Mesothelial cell of epicardium (in vitro differentiated cells): Measurements from ENCODE around the gene GLRA2. TPM values are rescaled to one million over a fixed set of nuclear protein-coding genes. Genes with fewer than 3 reads are reported as not detected.
"Not testable (repeated sequence)": the region's sequence is repeated elsewhere in the genome, so short reads cannot be mapped to it uniquely, and the experiment has no call there.

Experiments
- DNase-seq, 2 experiments: peaks; one replicate each; pipeline ENCODE4 v3.0.0; 2021; ENCODE audit warnings: low spot score in 2 of 2; ENCODE audit not compliant: unreplicated experiment in 2 of 2
- H3K27ac Mint-ChIP-seq: 2 replicates; pipeline ENCODE4 v1.8.0; 2021; ENCODE audit warnings: mixed read lengths
- H3K27me3 Mint-ChIP-seq: 2 replicates; pipeline ENCODE4 v1.8.0; 2021; ENCODE audit warnings: low read depth, mixed read lengths
- H3K36me3 Mint-ChIP-seq: 2 replicates; pipeline ENCODE4 v1.8.0; 2021; ENCODE audit warnings: mixed read lengths
- H3K4me1 Mint-ChIP-seq: 2 replicates; pipeline ENCODE4 v1.8.0; 2021; ENCODE audit warnings: mixed read lengths
- H3K4me3 Mint-ChIP-seq: 2 replicates; pipeline ENCODE4 v1.8.0; 2021; ENCODE audit warnings: mild to moderate bottlenecking, moderate library complexity, mixed read lengths
- H3K9me3 Mint-ChIP-seq: 2 replicates; pipeline ENCODE4 v1.8.0; 2021; ENCODE audit warnings: mixed read lengths
- CTCF ChIP-seq: fragments of 200-600 bp; sonication (generic); IDR thresholded peaks from one replicate; pipeline ENCODE4 v1.5.0; 2021; ENCODE audit warnings: antibody characterized with exemption; ENCODE audit not compliant: unreplicated experiment
- total RNA-seq: library from RNA; stranded (reverse); gene quantifications from 3 replicates; pipeline ENCODE4 v1.2.1, GENCODE V29; 2021

Gene GLRA2
- total RNA-seq, 1 donor from 2014 or later, result not detected

- Mint-ChIP-seq H3K27ac (no peak overlapping the region), H3K9me3 (peaks cover 47% of the 10 kb centered on the region), H3K4me1 (no peaks in the 10 kb centered on the region), H3K36me3 (no peaks in the 10 kb centered on the region), H3K4me3 (no peak overlapping the region), H3K27me3 (no peaks in the 10 kb centered on the region)
- no peak for TF ChIP-seq CTCF
- no peak for DNase-seq
These were observed 62.6 kb downstream of the GLRA2 start for GRCh38 chrX:14591976-14592375.

- Mint-ChIP-seq H3K9me3 (peaks cover 36% of the 10 kb centered on the region), H3K27me3 (no peaks in the 10 kb centered on the region), H3K27ac (no peak overlapping the region), H3K36me3 (no peaks in the 10 kb centered on the region), H3K4me3 (no peak overlapping the region), H3K4me1 (no peaks in the 10 kb centered on the region)
- DNase-seq, result no peak
- no peak for TF ChIP-seq CTCF
These were observed 65.2 kb downstream of the GLRA2 start for GRCh38 chrX:14594521-14594920.

GRCh38 chrX:14598330-14598729 lies 69.0 kb downstream of the GLRA2 start:
- no peak for TF ChIP-seq CTCF
- H3K36me3 Mint-ChIP-seq, result no peaks in the 10 kb centered on the region
- H3K27ac Mint-ChIP-seq, result no peak overlapping the region
- H3K4me3 Mint-ChIP-seq, result no peak overlapping the region
- H3K4me1 Mint-ChIP-seq, result no peaks in the 10 kb centered on the region
- H3K9me3 Mint-ChIP-seq, result peaks cover 40% of the 10 kb centered on the region
- H3K27me3 Mint-ChIP-seq, result no peaks in the 10 kb centered on the region
- no peak for DNase-seq

- H3K4me3 Mint-ChIP-seq, result no peak overlapping the region
- H3K27me3 Mint-ChIP-seq, result no peaks in the 10 kb centered on the region
- TF ChIP-seq CTCF, result no peak
- no peak overlapping the region for H3K27ac Mint-ChIP-seq
- no peaks in the 10 kb centered on the region for H3K4me1 Mint-ChIP-seq
- peaks cover 37% of the 10 kb centered on the region for H3K9me3 Mint-ChIP-seq
- no peak for DNase-seq
- H3K36me3 Mint-ChIP-seq, result no peaks in the 10 kb centered on the region
These were observed 78.2 kb downstream of the GLRA2 start for GRCh38 chrX:14607446-14607985.

- H3K27ac Mint-ChIP-seq, H3K27me3 Mint-ChIP-seq, H3K4me1 Mint-ChIP-seq, H3K36me3 Mint-ChIP-seq, DNase-seq, H3K4me3 Mint-ChIP-seq: not testable (repeated sequence)
- H3K9me3 Mint-ChIP-seq, result peaks cover 30% of the 10 kb centered on the region
These were observed 83.1 kb downstream of the GLRA2 start for GRCh38 chrX:14612450-14612849.

GRCh38 chrX:14616301-14616700 lies 87.0 kb downstream of the GLRA2 start:
- H3K4me1 Mint-ChIP-seq, result peaks cover 3% of the 10 kb centered on the region
- TF ChIP-seq CTCF, result no peak
- H3K9me3 Mint-ChIP-seq, result peaks cover 41% of the 10 kb centered on the region
- no peak for DNase-seq
- H3K27me3 Mint-ChIP-seq, result no peaks in the 10 kb centered on the region
- H3K36me3 Mint-ChIP-seq, result no peaks in the 10 kb centered on the region
- no peak overlapping the region for H3K27ac Mint-ChIP-seq
- no peak overlapping the region for H3K4me3 Mint-ChIP-seq
